ENCODE data around the gene LRRC8C.
"Not testable (repeated sequence)": the region's sequence is repeated elsewhere in the genome, so short reads cannot be mapped to it uniquely, and the experiment has no call there.

Gene LRRC8C

GRCh38 chr1:89703469-89703868 is 70.5 kb downstream of the LRRC8C start:
- no peak for DNase-seq (ENCODE audit: low spot score)
- in situ Hi-C loops (cut with MboI; ENCODE audit: low pct_unique_long_range_greater_than_20kb, low sequenced_read_pairs, unreplicated experiment), result no loop called here
- TF ChIP-seq, protein P1, sequence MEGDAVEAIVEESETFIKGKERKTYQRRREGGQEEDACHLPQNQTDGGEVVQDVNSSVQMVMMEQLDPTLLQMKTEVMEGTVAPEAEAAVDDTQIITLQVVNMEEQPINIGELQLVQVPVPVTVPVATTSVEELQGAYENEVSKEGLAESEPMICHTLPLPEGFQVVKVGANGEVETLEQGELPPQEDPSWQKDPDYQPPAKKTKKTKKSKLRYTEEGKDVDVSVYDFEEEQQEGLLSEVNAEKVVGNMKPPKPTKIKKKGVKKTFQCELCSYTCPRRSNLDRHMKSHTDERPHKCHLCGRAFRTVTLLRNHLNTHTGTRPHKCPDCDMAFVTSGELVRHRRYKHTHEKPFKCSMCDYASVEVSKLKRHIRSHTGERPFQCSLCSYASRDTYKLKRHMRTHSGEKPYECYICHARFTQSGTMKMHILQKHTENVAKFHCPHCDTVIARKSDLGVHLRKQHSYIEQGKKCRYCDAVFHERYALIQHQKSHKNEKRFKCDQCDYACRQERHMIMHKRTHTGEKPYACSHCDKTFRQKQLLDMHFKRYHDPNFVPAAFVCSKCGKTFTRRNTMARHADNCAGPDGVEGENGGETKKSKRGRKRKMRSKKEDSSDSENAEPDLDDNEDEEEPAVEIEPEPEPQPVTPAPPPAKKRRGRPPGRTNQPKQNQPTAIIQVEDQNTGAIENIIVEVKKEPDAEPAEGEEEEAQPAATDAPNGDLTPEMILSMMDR (IDR thresholded peaks at IDR 0.05; ENCODE audit: extremely low read depth, insufficient read depth, missing control alignments), result no peak

- in situ Hi-C loops (cut with MboI; ENCODE audit: low pct_unique_long_range_greater_than_20kb, low sequenced_read_pairs, unreplicated experiment), result no loop called here
These were observed 71.1 kb downstream of the LRRC8C start for GRCh38 chr1:89704014-89704413.

DNA sequence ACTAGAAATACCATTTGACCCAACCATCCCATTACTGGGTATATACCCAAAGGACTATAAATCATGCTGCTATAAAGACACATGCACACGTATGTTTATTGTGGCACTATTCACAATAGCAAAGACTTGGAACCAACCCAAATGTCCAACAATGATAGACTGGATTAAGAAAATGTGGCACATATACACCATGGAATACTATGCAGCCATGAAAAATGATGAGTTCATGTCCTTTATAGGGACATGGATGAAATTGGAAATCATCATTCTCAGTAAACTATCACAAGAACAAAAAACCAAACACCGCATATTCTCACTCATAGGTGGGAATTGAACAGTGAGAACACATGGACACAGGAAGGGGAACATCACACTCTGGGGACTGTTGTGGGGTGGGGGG is 72.0 kb downstream of the LRRC8C start:
- in situ Hi-C loops (cut with MboI; ENCODE audit: low pct_unique_long_range_greater_than_20kb, low sequenced_read_pairs, unreplicated experiment); DNase-seq (ENCODE audit: low spot score): not testable (repeated sequence)

More at GRCh38 chr1:89704014-89704413, 71.1 kb downstream of the LRRC8C start:
- DNase-seq (ENCODE audit: low spot score), result no peak
- TF ChIP-seq, protein P1 (IDR thresholded peaks at IDR 0.05; ENCODE audit: extremely low read depth, insufficient read depth, missing control alignments), result no peak

DNA sequence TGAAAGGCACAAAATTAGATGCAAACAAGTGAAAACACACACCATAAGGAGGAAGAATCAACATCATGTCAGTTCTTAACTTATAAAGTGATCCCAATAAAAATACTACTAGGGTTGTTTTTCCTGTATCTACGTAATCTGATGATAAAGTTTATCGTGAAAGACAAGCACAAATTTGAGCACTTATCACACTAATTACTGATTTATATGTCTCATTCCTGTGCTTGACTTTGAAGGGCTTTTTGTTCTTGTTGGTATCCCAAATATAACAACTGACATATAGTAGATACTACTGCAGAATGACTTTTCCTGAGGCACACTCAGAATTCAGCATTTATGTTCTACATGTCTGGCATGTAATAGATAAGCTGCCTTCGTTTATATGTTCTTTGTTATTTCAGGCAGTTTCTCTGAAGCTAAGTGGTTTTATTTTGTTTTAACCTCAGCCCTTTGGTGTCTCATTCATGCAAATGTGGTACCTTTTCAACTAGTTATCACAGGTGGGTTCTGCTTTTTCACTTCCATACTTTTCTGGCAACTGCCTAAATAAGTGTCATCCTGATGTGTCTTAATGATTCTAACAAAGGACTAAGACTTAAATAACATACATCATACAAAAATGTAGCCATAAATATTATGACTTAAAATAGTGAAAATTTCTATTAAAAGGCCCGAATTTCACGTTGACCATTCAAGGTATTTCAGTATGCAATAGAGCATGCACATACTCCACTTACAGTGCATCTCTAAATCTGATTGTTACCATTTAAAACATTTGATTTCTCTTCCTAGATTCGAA is 73.2 kb downstream of the LRRC8C start:
- TF ChIP-seq, protein P1 (IDR thresholded peaks at IDR 0.05; ENCODE audit: extremely low read depth, insufficient read depth, missing control alignments), result no peak
- DNase-seq (ENCODE audit: low spot score), result no peak
- in situ Hi-C loops (cut with MboI; ENCODE audit: low pct_unique_long_range_greater_than_20kb, low sequenced_read_pairs, unreplicated experiment), result no loop called here

DNA sequence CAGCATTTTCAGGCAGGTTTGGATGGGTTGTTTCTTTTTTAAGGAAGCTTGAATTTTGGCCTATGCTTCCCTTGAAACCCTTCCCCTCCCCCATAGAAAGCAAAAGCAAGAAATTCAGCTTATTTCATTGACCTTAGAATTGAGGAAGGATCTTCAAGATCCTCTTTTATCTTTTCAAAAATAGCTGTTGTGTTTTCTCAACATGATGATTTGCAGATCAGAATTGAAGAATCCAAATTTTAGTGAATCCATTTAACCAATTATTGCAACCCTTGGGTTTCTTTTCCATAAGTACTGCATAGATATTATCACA is 73.7 kb downstream of the LRRC8C start:
- in situ Hi-C loops (cut with MboI; ENCODE audit: low pct_unique_long_range_greater_than_20kb, low sequenced_read_pairs, unreplicated experiment), result no loop called here
- TF ChIP-seq, protein P1 (IDR thresholded peaks at IDR 0.05; ENCODE audit: extremely low read depth, insufficient read depth, missing control alignments), result no peak
- no peak for DNase-seq (ENCODE audit: low spot score)

GRCh38 chr1:89708751-89709375 is 75.9 kb downstream of the LRRC8C start:
- in situ Hi-C loops (cut with MboI; ENCODE audit: low pct_unique_long_range_greater_than_20kb, low sequenced_read_pairs, unreplicated experiment), result no loop called here
- DNase-seq (ENCODE audit: low spot score), result no peak
- TF ChIP-seq, protein P1 (IDR thresholded peaks at IDR 0.05; ENCODE audit: extremely low read depth, insufficient read depth, missing control alignments), result no peak

GRCh38 chr1:89710498-89711139 is 77.7 kb downstream of the LRRC8C start:
- TF ChIP-seq, protein P1 (IDR thresholded peaks at IDR 0.05; ENCODE audit: extremely low read depth, insufficient read depth, missing control alignments), result no peak
- DNase-seq (ENCODE audit: low spot score), result no peak
- in situ Hi-C loops (cut with MboI; ENCODE audit: low pct_unique_long_range_greater_than_20kb, low sequenced_read_pairs, unreplicated experiment), result no loop called here
